ENCODE data around the gene MAEA.

The MAEA gene

GRCh38 chr4:1315836-1316536 lies 26.3 kb downstream of the MAEA start:
- Histone ChIP-seq H3K27me3 (no peaks in the 10 kb centered on the region), H3K4me3 (no peak overlapping the region), H3K27ac (no peak overlapping the region), H3K4me2 (no peak overlapping the region), H3K36me3 (peaks cover 82 to 89% (median 85%) of the 10 kb centered on the region in 11 experiments), H3K9ac (peak overlapping the region in 1 of 11 experiments; percentile 18; a peak in 1 of 22 replicates), H3K4me1 (peaks cover 12 to 20% (median 13%) of the 10 kb centered on the region in 10 experiments), H4K20me1 (peaks cover 25 to 79% (median 57%) of the 10 kb centered on the region in 11 experiments), H3K9me3 (replicated peaks in 1 of 11) (peaks cover 0 to 19% (median 10%) of the 10 kb centered on the region in 11 experiments; a peak in 13 of 22 replicates)
- no peak for TF ChIP-seq Cebpa-rat (IDR thresholded peaks at IDR 0.05)

GRCh38 chr4:1316537-1317168 lies 27.0 kb downstream of the MAEA start:
- Histone ChIP-seq H3K36me3 (peaks cover 85 to 94% (median 92%) of the 10 kb centered on the region in 11 experiments), H3K4me3 (no peak overlapping the region)
- no peak for TF ChIP-seq Cebpa-rat (IDR thresholded peaks at IDR 0.05)

GRCh38 chr4:1317177-1318045 lies 27.7 kb downstream of the MAEA start:
- peaks cover 84 to 94% (median 92%) of the 10 kb centered on the region in 11 experiments for H3K36me3 ChIP-seq
- no peak overlapping the region for H3K4me3 ChIP-seq
- H3K4me2 ChIP-seq = no peak overlapping the region
- no peak for TF ChIP-seq Cebpa-rat (IDR thresholded peaks at IDR 0.05)
- H3K9me3 ChIP-seq (replicated peaks in 1 of 11) = peaks cover 0 to 19% (median 10%) of the 10 kb centered on the region in 11 experiments; a peak in 13 of 22 replicates
- H4K20me1 ChIP-seq = peaks cover 13 to 79% (median 57%) of the 10 kb centered on the region in 11 experiments; a peak in 18 of 22 replicates
- peaks cover 0 to 8% (median 0%) of the 10 kb centered on the region in 10 experiments; a peak in 5 of 20 replicates for H3K4me1 ChIP-seq
- H3K9ac ChIP-seq = no peak overlapping the region
- no peak overlapping the region for H3K27ac ChIP-seq
- no peaks in the 10 kb centered on the region for H3K27me3 ChIP-seq

More at GRCh38 chr4:1316537-1317168, 27.0 kb downstream of the MAEA start:
- H4K20me1 ChIP-seq = peaks cover 18 to 79% (median 57%) of the 10 kb centered on the region in 11 experiments; a peak in 20 of 22 replicates
- H3K27ac ChIP-seq = no peak overlapping the region
- H3K27me3 ChIP-seq = no peaks in the 10 kb centered on the region
- peak overlapping the region in 1 of 11 experiments; percentile 18; a peak in 1 of 22 replicates for H3K9ac ChIP-seq
- peaks cover 0 to 19% (median 10%) of the 10 kb centered on the region in 11 experiments; a peak in 13 of 22 replicates for H3K9me3 ChIP-seq (replicated peaks in 1 of 11)
- peaks cover 5 to 13% (median 6%) of the 10 kb centered on the region in 10 experiments for H3K4me1 ChIP-seq
- H3K4me2 ChIP-seq = no peak overlapping the region

GRCh38 chr4:1318046-1318375 lies 28.3 kb downstream of the MAEA start:
- H3K4me2 ChIP-seq = no peak overlapping the region
- TF ChIP-seq Cebpa-rat (IDR thresholded peaks at IDR 0.05) = no peak
- peaks cover 0 to 8% (median 0%) of the 10 kb centered on the region in 10 experiments; a peak in 4 of 20 replicates for H3K4me1 ChIP-seq
- H3K9ac ChIP-seq = no peak overlapping the region
- H3K4me3 ChIP-seq = no peak overlapping the region
- H4K20me1 ChIP-seq = peaks cover 13 to 79% (median 52%) of the 10 kb centered on the region in 11 experiments; a peak in 18 of 22 replicates
- H3K9me3 ChIP-seq (replicated peaks in 1 of 11) = peaks cover 0 to 15% (median 7%) of the 10 kb centered on the region in 11 experiments; a peak in 13 of 22 replicates
- no peak overlapping the region for H3K27ac ChIP-seq
- H3K27me3 ChIP-seq = no peaks in the 10 kb centered on the region
- H3K36me3 ChIP-seq = peaks cover 84 to 94% (median 92%) of the 10 kb centered on the region in 11 experiments

- Histone ChIP-seq H3K27me3 (no peaks in the 10 kb centered on the region), H3K4me2 (no peak overlapping the region; a peak in 1 of 22 replicates), H3K4me3 (no peak overlapping the region), H4K20me1 (peaks cover 12 to 82% (median 54%) of the 10 kb centered on the region in 11 experiments; a peak in 19 of 22 replicates), H3K9ac (no peak overlapping the region), H3K9me3 (replicated peaks in 1 of 11) (peaks cover 0 to 9% (median 2%) of the 10 kb centered on the region in 11 experiments; a peak in 10 of 22 replicates), H3K36me3 (peaks cover 84 to 94% (median 92%) of the 10 kb centered on the region in 11 experiments), H3K4me1 (peaks cover 0 to 8% (median 0%) of the 10 kb centered on the region in 10 experiments; a peak in 4 of 20 replicates), H3K27ac (no peak overlapping the region)
- no peak for TF ChIP-seq Cebpa-rat (IDR thresholded peaks at IDR 0.05)
These were observed 29.0 kb downstream of the MAEA start for GRCh38 chr4:1318488-1319213.

GRCh38 chr4:1321486-1321885 lies 31.8 kb downstream of the MAEA start:
- no peak for TF ChIP-seq Cebpa-rat (IDR thresholded peaks at IDR 0.05)
- peaks cover 12 to 89% (median 55%) of the 10 kb centered on the region in 11 experiments; a peak in 20 of 22 replicates for H4K20me1 ChIP-seq
- H3K9me3 ChIP-seq (replicated peaks in 1 of 11) = no peaks in the 10 kb centered on the region
- H3K36me3 ChIP-seq = peaks cover 87 to 97% (median 94%) of the 10 kb centered on the region in 11 experiments
- H3K4me3 ChIP-seq = no peak overlapping the region
- no peak overlapping the region for H3K9ac ChIP-seq
- no peaks in the 10 kb centered on the region for H3K27me3 ChIP-seq
- no peak overlapping the region for H3K4me2 ChIP-seq
- H3K27ac ChIP-seq = no peak overlapping the region
- H3K4me1 ChIP-seq = peaks cover 0 to 12% (median 6%) of the 10 kb centered on the region in 10 experiments; a peak in 14 of 20 replicates

GRCh38 chr4:1321946-1322650 lies 32.4 kb downstream of the MAEA start:
- Histone ChIP-seq H3K36me3 (peaks cover 89 to 100% (median 98%) of the 10 kb centered on the region in 11 experiments), H3K9me3 (replicated peaks in 1 of 11) (no peaks in the 10 kb centered on the region), H3K4me3 (no peak overlapping the region), H3K27me3 (no peaks in the 10 kb centered on the region), H4K20me1 (peaks cover 18 to 93% (median 60%) of the 10 kb centered on the region in 11 experiments; a peak in 21 of 22 replicates), H3K27ac (no peak overlapping the region), H3K9ac (no peak overlapping the region), H3K4me1 (peaks cover 0 to 18% (median 10%) of the 10 kb centered on the region in 10 experiments; a peak in 15 of 20 replicates), H3K4me2 (no peak overlapping the region)
- no peak for TF ChIP-seq Cebpa-rat (IDR thresholded peaks at IDR 0.05)
